ENCODE measurements around the gene ATOH8.

GRCh38 chr2:85830645-85831044 is 76.9 kb downstream of the ATOH8 start:
- TF ChIP-seq ZNF274 (IDR thresholded peaks at IDR 0.05; ENCODE audit: low read depth, low read length) (no peak), SUZ12 (IDR thresholded peaks at IDR 0.05; ENCODE audit: extremely low read depth, insufficient read depth, insufficient read length) (no peak), YY1 (IDR thresholded peaks at IDR 0.05; ENCODE audit: insufficient read depth, insufficient read length) (no peak)

Measured in NT2/D1 (cell line).